Ascending aorta (tissue), 2 donors: Measurements from ENCODE around the gene GUCY2C. TPM values are rescaled to one million over a fixed set of nuclear protein-coding genes. Genes with fewer than 3 reads are reported as not detected.

Experiments used
- DNase-seq, 2 donors: peaks; one replicate each; pipeline ENCODE4 v3.0.0-alpha.2; 2019; ENCODE audit warnings: low spot score in 2 of 2
- H3K27ac ChIP-seq, 2 donors: fragments of 200-600 bp; sonication (generic); one replicate each; pipeline ENCODE4 v1.5.1; 2016 to 2017; ENCODE audit warnings: mild to moderate bottlenecking in 1 of 2
- H3K27me3 ChIP-seq: fragments of 200-600 bp; sonication (generic); one replicate; pipeline ENCODE4 v1.5.1; 2017
- H3K36me3 ChIP-seq, 2 donors: fragments of 200-600 bp; sonication (generic); one replicate each; pipeline ENCODE4 v1.5.1; 2016
- H3K4me1 ChIP-seq, 2 donors: fragments of 200-600 bp; sonication (generic); one replicate each; pipeline ENCODE4 v1.5.1; 2016 to 2017; ENCODE audit warnings: mild to moderate bottlenecking in 1 of 2
- H3K4me3 ChIP-seq, 2 donors: fragments of 200-600 bp; sonication (generic); one replicate each; pipeline ENCODE4 v1.5.1; 2016 to 2017; ENCODE audit warnings: mild to moderate bottlenecking in 1 of 2
- H3K9me3 ChIP-seq, 2 donors: fragments of 200-600 bp; sonication (generic); one replicate each; pipeline ENCODE4 v1.5.1; 2016
- CTCF ChIP-seq, 3 experiments: fragments of 200-600 bp in 2 of 3; fragments of 450-650 bp in 1 of 3; sonication (generic) in 2 of 3; IDR thresholded peaks; one replicate each; pipeline ENCODE4 v1.5.1; 2016 to 2019; ENCODE audit warnings: antibody characterized with exemption in 3 of 3, mild to moderate bottlenecking in 1 of 3, moderate library complexity in 1 of 3
- intact Hi-C: fragments of 100-400 bp; cut with DNase I; formaldehyde crosslinking; loops from one replicate; pipeline ENCODE4 v1.15.1; 2023
- total RNA-seq: library from RNA; depleted of rRNA; stranded (reverse); fragments of >200 nt; gene quantifications from one replicate; pipeline ENCODE4 v1.1.0, GENCODE V29; 2016

The GUCY2C gene
- total RNA-seq, 1 donor from 2014 or later = not detected

- intact Hi-C loops = no loop called here
- no peak for TF ChIP-seq CTCF (IDR thresholded peaks at IDR 0.05)
- H3K4me3 ChIP-seq = no peak overlapping the region
Measured at GRCh38 chr12:14681625-14682024, 14.8 kb downstream of the GUCY2C start.

GRCh38 chr12:14681190-14681589, 15.2 kb downstream of the GUCY2C start:
- no peak for DNase-seq
- H3K4me1 ChIP-seq = no peaks in the 10 kb centered on the region
- TF ChIP-seq CTCF (IDR thresholded peaks at IDR 0.05) = no peak
- H3K27me3 ChIP-seq = no peaks in the 10 kb centered on the region
- intact Hi-C loops = no loop called here
- no peaks in the 10 kb centered on the region for H3K9me3 ChIP-seq
- no peak overlapping the region for H3K4me3 ChIP-seq
- no peak overlapping the region for H3K27ac ChIP-seq
- H3K36me3 ChIP-seq = no peaks in the 10 kb centered on the region

More at GRCh38 chr12:14681625-14682024, 14.8 kb downstream of the GUCY2C start:
- Histone ChIP-seq H3K27me3 (no peaks in the 10 kb centered on the region), H3K4me1 (no peaks in the 10 kb centered on the region), H3K36me3 (no peaks in the 10 kb centered on the region), H3K9me3 (no peaks in the 10 kb centered on the region), H3K27ac (no peak overlapping the region)
- DNase-seq = no peak

GRCh38 chr12:14678547-14679150, 17.8 kb downstream of the GUCY2C start:
- Histone ChIP-seq H3K27me3 (no peaks in the 10 kb centered on the region), H3K27ac (no peak overlapping the region), H3K36me3 (no peaks in the 10 kb centered on the region), H3K4me3 (no peak overlapping the region), H3K4me1 (no peaks in the 10 kb centered on the region), H3K9me3 (no peaks in the 10 kb centered on the region)
- TF ChIP-seq CTCF (IDR thresholded peaks at IDR 0.05) = no peak
- DNase-seq = no peak
- intact Hi-C loops = no loop called here

- Histone ChIP-seq H3K9me3 (no peaks in the 10 kb centered on the region), H3K36me3 (no peaks in the 10 kb centered on the region), H3K27me3 (no peaks in the 10 kb centered on the region), H3K27ac (no peak overlapping the region), H3K4me1 (no peaks in the 10 kb centered on the region), H3K4me3 (no peak overlapping the region)
- TF ChIP-seq CTCF (IDR thresholded peaks at IDR 0.05) = no peak
- intact Hi-C loops = no loop called here
- DNase-seq = no peak
Measured at GRCh38 chr12:14668591-14668990, 27.8 kb downstream of the GUCY2C start.

GRCh38 chr12:14665354-14666348, 30.7 kb downstream of the GUCY2C start:
- no peaks in the 10 kb centered on the region for H3K4me1 ChIP-seq
- intact Hi-C loops = no loop called here
- no peak for TF ChIP-seq CTCF (IDR thresholded peaks at IDR 0.05)
- DNase-seq = no peak
- no peaks in the 10 kb centered on the region for H3K27me3 ChIP-seq
- no peak overlapping the region for H3K27ac ChIP-seq
- H3K4me3 ChIP-seq = no peak overlapping the region
- no peaks in the 10 kb centered on the region for H3K9me3 ChIP-seq
- H3K36me3 ChIP-seq = no peaks in the 10 kb centered on the region
